GM19372 (cell line): Measurements from ENCODE around the gene WDR18.
"Not testable (repeated sequence)": the region's sequence is repeated elsewhere in the genome, so short reads cannot be mapped to it uniquely, and the experiment has no call there.

Experiments used
- ATAC-seq: cut with Tn5 transposase; IDR thresholded peaks from one replicate; pipeline ENCODE4 v1.9.1; 2021; ENCODE audit warnings: mild to moderate bottlenecking, low read depth, moderate library complexity; ENCODE audit not compliant: unreplicated experiment

Gene WDR18

GRCh38 chr19:948842-949496 lies 35.2 kb upstream of the WDR18 start:
- no peak for ATAC-seq

GRCh38 chr19:950352-951066 lies 33.6 kb upstream of the WDR18 start:
- ATAC-seq, result no peak

GRCh38 chr19:952049-952679 lies 32.0 kb upstream of the WDR18 start:
- ATAC-seq, result no peak

GRCh38 chr19:952680-953444 lies 31.3 kb upstream of the WDR18 start:
- ATAC-seq, result no peak

- no peak for ATAC-seq
Measured at GRCh38 chr19:953445-954271, 30.5 kb upstream of the WDR18 start.

GRCh38 chr19:954272-954671 lies 29.9 kb upstream of the WDR18 start:
- no peak for ATAC-seq

- no peak for ATAC-seq
Measured at GRCh38 chr19:954672-955494, 29.3 kb upstream of the WDR18 start.

- ATAC-seq, result no peak
Measured at GRCh38 chr19:955803-956765, 28.1 kb upstream of the WDR18 start.

GRCh38 chr19:956766-957440 lies 27.2 kb upstream of the WDR18 start:
- no peak for ATAC-seq

GRCh38 chr19:957578-957977 lies 26.6 kb upstream of the WDR18 start:
- not testable (repeated sequence) for ATAC-seq

GRCh38 chr19:958967-959855 lies 24.9 kb upstream of the WDR18 start:
- ATAC-seq, result no peak

GRCh38 chr19:960020-960419 lies 24.1 kb upstream of the WDR18 start:
- no peak for ATAC-seq

GRCh38 chr19:960601-960938 lies 23.6 kb upstream of the WDR18 start:
- no peak for ATAC-seq

- no peak for ATAC-seq
Measured at GRCh38 chr19:961866-962620, 22.1 kb upstream of the WDR18 start.

GRCh38 chr19:962683-963400 lies 21.3 kb upstream of the WDR18 start:
- ATAC-seq, result no peak
